Skin epidermis (tissue), 12 donors: ENCODE measurements around the gene IGLL1.
A peak's percentile ranks its signal among the peaks of the same experiment; 100 is the strongest.
"Not testable (repeated sequence)": the region's sequence is repeated elsewhere in the genome, so short reads cannot be mapped to it uniquely, and the experiment has no call there.

Source experiments
- H3K27ac ChIP-seq, 21 experiments: fragments of 200-600 bp; sonication (generic) in 11 of 21; one replicate each; pipeline ENCODE4 v1.5.0; 2020; ENCODE audit warnings: mild to moderate bottlenecking in 3 of 21, inconsistent platforms in 2 of 21, moderate library complexity in 2 of 21
- H3K4me3 ChIP-seq, 7 experiments: fragments of 200-600 bp; sonication (generic) in 2 of 7; one replicate each; pipeline ENCODE4 v1.5.0; 2020; ENCODE audit warnings: inconsistent platforms in 2 of 7, mild to moderate bottlenecking in 2 of 7, moderate library complexity in 1 of 7

IGLL1 gene

DNA sequence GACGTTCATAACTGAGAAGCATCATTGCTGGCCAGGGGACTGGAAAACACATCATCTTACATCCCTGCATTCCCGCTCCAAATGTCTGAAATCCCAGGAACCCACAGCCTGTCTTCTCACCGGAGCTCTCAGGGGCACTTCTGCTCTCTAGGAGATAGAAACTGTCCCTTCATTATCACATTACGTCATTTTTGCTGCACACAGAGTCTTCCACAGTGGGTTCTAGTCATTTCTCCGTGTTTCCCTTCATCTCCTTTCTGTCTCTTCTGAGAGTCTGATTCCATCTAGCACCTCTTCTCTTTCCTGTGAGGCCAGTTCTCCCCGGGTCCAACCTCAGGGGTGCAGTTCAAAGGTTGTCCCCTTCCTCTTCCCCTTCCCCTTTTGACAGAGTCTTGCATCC is 15.8 kb upstream of the IGLL1 start:
- H3K27ac ChIP-seq, H3K4me3 ChIP-seq: not testable (repeated sequence)

- H3K4me3 ChIP-seq: no peak overlapping the region
- H3K27ac ChIP-seq: no peak overlapping the region
Measured at GRCh38 chr22:23591846-23592245, 11.8 kb upstream of the IGLL1 start.

GRCh38 chr22:23591201-23591791 is 11.2 kb upstream of the IGLL1 start:
- H3K27ac ChIP-seq: no peak overlapping the region
- no peak overlapping the region for H3K4me3 ChIP-seq

- H3K27ac ChIP-seq: no peak overlapping the region
- H3K4me3 ChIP-seq: no peak overlapping the region
Measured at GRCh38 chr22:23583836-23584235, 3.7 kb upstream of the IGLL1 start.

- Histone ChIP-seq H3K27ac (no peak overlapping the region), H3K4me3 (no peak overlapping the region)
Measured at GRCh38 chr22:23583153-23583552, 3.1 kb upstream of the IGLL1 start.

- H3K27ac ChIP-seq: no peak overlapping the region
- no peak overlapping the region for H3K4me3 ChIP-seq
Measured at GRCh38 chr22:23581260-23581650, 1.2 kb upstream of the IGLL1 start.

DNA sequence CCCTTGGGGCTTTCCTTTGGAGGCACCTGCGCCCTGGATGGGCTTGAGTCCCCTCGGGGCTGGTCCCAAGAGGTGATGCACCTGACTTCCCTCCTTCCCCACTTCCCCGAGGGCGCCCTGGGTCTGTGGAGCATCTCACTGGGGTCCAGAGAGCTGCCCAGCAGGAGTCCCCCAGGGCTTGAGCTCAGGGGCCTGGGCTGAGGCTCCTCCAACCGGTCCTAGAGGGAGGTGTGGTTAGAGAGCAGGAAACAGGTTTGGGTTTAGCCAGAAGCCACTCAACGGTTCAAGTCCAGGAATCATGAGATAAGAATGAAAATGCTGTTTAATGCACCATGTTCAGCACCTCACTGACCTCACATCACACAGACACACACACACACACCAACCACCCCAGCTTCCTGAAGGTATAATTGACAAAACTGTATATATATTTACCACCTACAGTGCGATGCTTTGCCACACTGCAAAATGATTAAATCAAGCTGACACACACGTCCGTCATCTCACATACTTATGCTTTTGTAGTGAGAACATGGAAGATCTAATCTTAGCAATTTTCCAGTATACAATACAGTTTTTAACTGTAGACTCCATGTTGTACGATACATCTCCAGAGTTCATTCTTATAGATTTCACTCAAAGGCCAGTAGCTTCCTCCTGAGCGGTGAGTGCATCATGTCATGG is 628 bp upstream of the IGLL1 start:
- no peak overlapping the region for H3K4me3 ChIP-seq
- H3K27ac ChIP-seq: no peak overlapping the region

- Histone ChIP-seq H3K27ac (no peak overlapping the region), H3K4me3 (no peak overlapping the region)
Measured at GRCh38 chr22:23579280-23579679, 810 bp downstream of the IGLL1 start.

- Histone ChIP-seq H3K4me3 (no peak overlapping the region), H3K27ac (no peak overlapping the region)
Measured at GRCh38 chr22:23578306-23578705, 1.8 kb downstream of the IGLL1 start.

DNA sequence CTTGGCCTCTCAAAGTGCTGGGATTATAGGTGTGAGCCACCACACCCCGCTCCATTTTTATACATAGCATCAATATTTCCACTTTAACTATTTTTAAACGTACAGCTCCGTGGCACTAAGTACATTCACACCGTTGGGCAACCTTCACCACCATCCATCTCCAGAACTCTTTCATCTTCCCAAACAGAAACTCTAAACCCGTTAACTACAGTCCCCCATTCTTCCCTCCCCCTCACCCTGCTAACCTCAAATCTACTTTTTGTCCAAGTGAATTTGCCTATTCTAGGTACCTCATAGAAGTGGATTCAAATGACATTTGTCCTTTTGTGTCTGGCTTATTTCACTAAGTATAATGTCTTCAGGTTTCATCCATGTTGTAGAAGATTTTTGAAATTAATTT is 3.4 kb downstream of the IGLL1 start:
- H3K4me3 ChIP-seq: no peak overlapping the region
- H3K27ac ChIP-seq: no peak overlapping the region

DNA sequence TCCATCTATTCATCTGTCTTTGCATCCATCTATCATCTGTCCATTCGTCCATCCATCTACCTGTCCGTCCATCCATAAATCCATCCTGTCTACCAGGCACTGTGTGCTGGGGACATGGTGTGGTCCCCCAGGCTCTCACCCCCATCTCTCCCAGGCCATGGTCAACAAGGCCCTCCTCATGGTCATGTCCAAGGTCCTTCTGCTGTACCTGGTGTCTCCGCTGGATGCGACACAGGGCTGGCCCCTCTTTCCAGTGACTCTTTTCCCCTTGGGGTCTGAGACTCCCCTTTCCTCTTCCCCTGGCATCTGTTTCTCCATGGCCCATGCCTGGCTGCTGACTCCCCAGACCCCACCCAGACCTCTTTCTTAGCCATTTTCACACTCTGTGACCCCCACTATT is 4.5 kb downstream of the IGLL1 start:
- Histone ChIP-seq H3K27ac (no peak overlapping the region), H3K4me3 (no peak overlapping the region)

DNA sequence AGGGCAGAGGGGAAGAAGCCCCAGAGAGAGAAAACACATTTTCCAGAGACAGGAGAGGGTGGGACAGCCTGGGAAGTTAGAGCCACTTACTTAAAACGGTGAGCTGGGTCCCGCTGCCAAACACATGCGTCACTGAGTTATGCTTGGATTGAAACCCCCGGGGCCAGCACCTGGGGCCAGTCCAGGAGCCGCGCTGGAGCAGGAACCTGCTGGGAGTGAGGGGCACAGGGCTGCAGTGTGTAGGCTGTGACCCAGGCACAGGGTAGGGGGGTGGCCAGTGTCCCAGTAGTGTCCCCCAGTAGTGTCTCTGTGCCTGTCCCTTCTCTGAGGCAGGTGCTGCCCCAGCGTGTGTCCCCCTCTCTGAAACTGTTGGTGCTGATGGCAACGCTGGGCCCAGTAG is 5.2 kb downstream of the IGLL1 start:
- Histone ChIP-seq H3K27ac (no peak overlapping the region), H3K4me3 (no peak overlapping the region)

DNA sequence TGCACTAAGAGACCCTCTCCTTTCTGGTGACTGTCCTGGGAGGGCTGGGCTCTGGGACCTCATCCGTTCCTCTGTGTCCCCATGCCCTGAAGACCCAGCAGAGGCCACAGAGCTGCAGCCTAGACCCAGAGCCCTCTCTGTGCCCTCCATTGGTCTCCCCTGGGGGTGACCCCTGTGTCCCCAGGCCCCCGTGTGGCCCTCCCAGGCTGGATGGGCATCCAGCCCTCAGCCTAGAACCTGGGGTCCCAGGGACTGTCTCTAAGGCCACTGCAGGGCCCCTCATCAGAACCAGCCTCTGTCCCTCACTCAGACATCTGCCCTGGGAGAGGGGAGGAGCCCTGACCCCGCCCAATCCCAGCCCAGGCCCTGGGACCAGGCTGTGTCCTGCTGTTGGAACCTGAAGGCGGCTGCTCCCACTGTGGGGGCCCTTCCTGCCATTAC is 5.7 kb downstream of the IGLL1 start:
- Histone ChIP-seq H3K27ac (no peak overlapping the region), H3K4me3 (no peak overlapping the region)

DNA sequence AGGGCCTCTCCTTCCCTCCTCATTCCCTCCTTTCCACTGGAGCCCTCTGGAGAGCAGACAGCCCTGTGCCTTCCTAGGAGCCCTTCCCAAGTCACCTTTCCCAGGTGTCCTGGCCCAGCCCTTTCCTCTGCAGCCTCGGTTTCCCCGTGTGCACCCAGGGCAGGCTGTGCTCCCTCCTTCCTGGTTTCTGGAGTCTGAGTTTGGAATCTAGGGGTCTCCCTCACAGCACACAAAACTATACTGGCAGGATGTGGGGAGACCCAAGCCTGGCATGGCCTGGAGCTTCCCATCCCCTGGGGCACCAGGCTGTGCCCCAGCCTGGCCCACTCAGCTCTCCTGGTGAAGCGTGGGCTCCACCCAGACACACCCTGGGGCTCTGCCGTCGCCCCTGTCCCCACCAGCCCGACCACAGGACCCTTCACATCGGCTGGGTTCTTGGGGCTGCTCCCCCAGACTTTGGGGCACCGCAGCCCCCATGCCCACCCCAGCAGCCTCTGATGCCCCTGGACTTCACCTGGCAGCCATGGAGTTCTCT is 6.3 kb downstream of the IGLL1 start:
- not testable (repeated sequence) for H3K27ac ChIP-seq, H3K4me3 ChIP-seq

DNA sequence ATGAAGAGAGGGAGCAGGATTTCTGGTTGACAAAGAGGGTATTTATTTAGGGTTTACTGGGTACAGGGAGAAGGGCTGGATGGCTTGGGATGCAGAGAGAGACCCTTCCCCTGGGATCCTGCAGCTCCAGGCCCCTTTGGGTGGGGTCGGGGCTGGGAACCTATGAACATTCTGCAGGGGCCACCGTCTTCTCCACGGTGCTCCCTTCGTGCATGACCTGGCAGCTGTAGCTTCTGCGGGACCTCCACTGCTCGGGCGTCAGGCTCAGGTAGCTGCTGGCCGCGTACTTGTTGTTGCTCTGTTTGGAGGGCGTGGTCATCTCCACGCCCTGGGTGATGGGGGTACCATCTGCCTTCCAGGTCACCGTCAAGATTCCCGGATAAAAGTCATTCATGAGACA is 7.0 kb downstream of the IGLL1 start:
- H3K27ac ChIP-seq, H3K4me3 ChIP-seq: not testable (repeated sequence)

- no peak overlapping the region for H3K4me3 ChIP-seq
Measured at GRCh38 chr22:23571486-23571885, 8.6 kb downstream of the IGLL1 start.

DNA sequence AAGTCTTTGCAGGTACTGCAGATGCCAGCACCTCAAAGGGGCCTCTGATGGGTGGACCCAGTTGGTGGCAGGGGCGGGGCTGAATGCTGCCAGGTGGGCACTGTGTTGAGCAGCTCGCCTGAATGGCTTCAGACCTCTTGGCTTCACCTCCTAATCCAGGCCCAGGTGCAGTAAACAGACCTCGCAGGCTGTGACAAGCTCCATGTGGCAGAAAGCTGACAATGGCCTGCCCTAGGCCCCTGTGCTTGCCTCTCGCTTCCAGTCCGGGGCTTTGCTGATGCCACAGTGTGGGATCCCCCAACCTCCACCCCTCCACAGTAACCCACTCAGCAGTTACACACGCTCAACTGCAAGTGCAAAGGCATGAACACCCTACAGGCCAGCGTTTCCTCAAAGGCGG is 9.4 kb downstream of the IGLL1 start:
- no peak overlapping the region for H3K4me3 ChIP-seq
- no peak overlapping the region for H3K27ac ChIP-seq

More at GRCh38 chr22:23571486-23571885, 8.6 kb downstream of the IGLL1 start:
- no peak overlapping the region for H3K27ac ChIP-seq

- H3K4me3 ChIP-seq: no peak overlapping the region
- H3K27ac ChIP-seq: no peak overlapping the region
Measured at GRCh38 chr22:23569716-23570115, 10.4 kb downstream of the IGLL1 start.

DNA sequence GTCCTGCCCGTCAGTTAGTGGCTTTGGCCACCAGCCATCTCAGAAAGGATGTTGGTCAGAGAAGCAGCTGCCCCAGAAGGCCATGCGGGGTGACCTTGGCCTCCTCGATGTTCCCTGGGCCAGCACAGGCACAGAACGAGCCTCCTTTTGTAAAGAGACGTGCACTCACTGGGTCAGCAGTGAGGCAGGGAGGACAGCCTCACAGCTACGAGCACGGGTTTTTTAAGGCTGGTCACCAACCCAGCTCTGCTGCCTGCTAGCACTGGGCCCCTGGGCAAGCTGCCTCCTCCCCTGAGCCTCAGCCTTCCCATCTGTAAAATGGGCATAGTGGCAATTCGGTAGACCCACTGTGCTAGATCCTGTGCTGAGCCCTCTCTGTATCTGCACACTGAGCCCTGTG is 10.8 kb downstream of the IGLL1 start:
- Histone ChIP-seq H3K27ac (no peak overlapping the region), H3K4me3 (no peak overlapping the region)

GRCh38 chr22:23566705-23567475 is 13.2 kb downstream of the IGLL1 start:
- Histone ChIP-seq H3K27ac (no peak overlapping the region), H3K4me3 (peak overlapping the region in 6 of 7 experiments; percentile 8 to 38 (median 18))
